GM23338 (cell line): ENCODE results near the gene PALLD.

Experiments used
- CREB1 ChIP-seq: fragments of 250-450 bp; sonication (Bioruptor Pico); IDR thresholded peaks from 2 replicates; pipeline ENCODE4 v1.5.0; 2020; ENCODE audit warnings: low read depth, mild to moderate bottlenecking, moderate library complexity
- EZH2 ChIP-seq: fragments of 200-600 bp; sonication (generic); IDR thresholded peaks from one replicate; pipeline ENCODE4 v1.8.0; 2017; ENCODE audit warnings: antibody characterized with exemption, mild to moderate bottlenecking, low read depth; ENCODE audit not compliant: unreplicated experiment
- EZH2phosphoT487 ChIP-seq: fragments of 200-600 bp; sonication (generic); IDR thresholded peaks from one replicate; pipeline ENCODE4 v1.8.1; 2018; ENCODE audit warnings: antibody characterized with exemption; ENCODE audit not compliant: unreplicated experiment
- POLR2AphosphoS5 ChIP-seq: IDR thresholded peaks from 2 replicates; pipeline ENCODE4 v1.6.1; 2016; ENCODE audit warnings: antibody characterized with exemption, low read depth
- STAT1 ChIP-seq: IDR thresholded peaks from one replicate; pipeline ENCODE4 v1.6.1; 2016; ENCODE audit warnings: antibody characterized with exemption; ENCODE audit not compliant: unreplicated experiment
- ZNF114 ChIP-seq: fragments of 250-450 bp; sonication (Bioruptor Pico); IDR thresholded peaks from 2 replicates; pipeline ENCODE4 v1.5.0; 2020; ENCODE audit warnings: mild to moderate bottlenecking, moderate library complexity
- TF ChIP-seq, protein P1 (sequence below), 2 experiments: fragments of 200-600 bp in 1 of 2; sonication (generic) in 1 of 2; conservative IDR thresholded peaks; 2 replicates each; pipeline versions ENCODE4 v1.5.1 to v1.6.1; 2016 to 2017; ENCODE audit warnings: antibody characterized with exemption in 2 of 2, low read depth in 2 of 2, mild to moderate bottlenecking in 2 of 2, moderate library complexity in 1 of 2
- TF ChIP-seq, protein P2 (sequence below): IDR thresholded peaks from one replicate; pipeline ENCODE4 v1.6.1; 2018; ENCODE audit warnings: antibody characterized with exemption; ENCODE audit not compliant: unreplicated experiment
- TF ChIP-seq, protein P3 (sequence below): IDR thresholded peaks from 2 replicates; pipeline ENCODE4 v1.6.1; 2016; ENCODE audit warnings: antibody characterized with exemption
- TF ChIP-seq, protein P4 (sequence below): fragments of 250-450 bp; sonication (Bioruptor Pico); IDR thresholded peaks from 2 replicates; pipeline ENCODE4 v1.5.0; 2020; ENCODE audit warnings: mild to moderate bottlenecking, moderate library complexity

DNA sequence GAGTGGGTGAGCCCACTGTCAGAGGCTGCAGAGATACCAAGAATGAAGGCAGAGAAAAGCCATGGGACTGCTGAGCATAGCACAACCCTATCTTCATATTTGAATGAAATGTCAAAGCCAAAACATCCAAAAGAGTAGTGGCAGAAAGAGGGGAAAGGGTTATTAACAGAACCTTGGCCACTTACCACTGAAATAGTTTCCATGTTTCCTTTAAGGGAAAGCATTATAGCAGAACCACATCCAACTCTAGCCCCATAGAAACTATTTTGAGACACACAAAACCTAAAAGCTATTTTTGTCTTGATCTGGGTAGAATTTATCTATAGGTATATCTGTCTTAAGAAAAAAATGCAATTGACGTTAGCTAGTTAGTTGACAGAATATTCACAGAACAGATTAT lies 373.2 kb downstream of the PALLD start:
- TF ChIP-seq EZH2 (no peak), CREB1 (CRISPR knock-in tag) (no peak), POLR2AphosphoS5 (no peak), ZNF114 (no peak), EZH2phosphoT487 (no peak), STAT1 (no peak)
- TF ChIP-seq, protein P1, sequence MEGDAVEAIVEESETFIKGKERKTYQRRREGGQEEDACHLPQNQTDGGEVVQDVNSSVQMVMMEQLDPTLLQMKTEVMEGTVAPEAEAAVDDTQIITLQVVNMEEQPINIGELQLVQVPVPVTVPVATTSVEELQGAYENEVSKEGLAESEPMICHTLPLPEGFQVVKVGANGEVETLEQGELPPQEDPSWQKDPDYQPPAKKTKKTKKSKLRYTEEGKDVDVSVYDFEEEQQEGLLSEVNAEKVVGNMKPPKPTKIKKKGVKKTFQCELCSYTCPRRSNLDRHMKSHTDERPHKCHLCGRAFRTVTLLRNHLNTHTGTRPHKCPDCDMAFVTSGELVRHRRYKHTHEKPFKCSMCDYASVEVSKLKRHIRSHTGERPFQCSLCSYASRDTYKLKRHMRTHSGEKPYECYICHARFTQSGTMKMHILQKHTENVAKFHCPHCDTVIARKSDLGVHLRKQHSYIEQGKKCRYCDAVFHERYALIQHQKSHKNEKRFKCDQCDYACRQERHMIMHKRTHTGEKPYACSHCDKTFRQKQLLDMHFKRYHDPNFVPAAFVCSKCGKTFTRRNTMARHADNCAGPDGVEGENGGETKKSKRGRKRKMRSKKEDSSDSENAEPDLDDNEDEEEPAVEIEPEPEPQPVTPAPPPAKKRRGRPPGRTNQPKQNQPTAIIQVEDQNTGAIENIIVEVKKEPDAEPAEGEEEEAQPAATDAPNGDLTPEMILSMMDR (conservative IDR thresholded peaks at IDR 0.05; ENCODE audit: low read depth in 2 of 2), result no peak
- TF ChIP-seq, protein P2, sequence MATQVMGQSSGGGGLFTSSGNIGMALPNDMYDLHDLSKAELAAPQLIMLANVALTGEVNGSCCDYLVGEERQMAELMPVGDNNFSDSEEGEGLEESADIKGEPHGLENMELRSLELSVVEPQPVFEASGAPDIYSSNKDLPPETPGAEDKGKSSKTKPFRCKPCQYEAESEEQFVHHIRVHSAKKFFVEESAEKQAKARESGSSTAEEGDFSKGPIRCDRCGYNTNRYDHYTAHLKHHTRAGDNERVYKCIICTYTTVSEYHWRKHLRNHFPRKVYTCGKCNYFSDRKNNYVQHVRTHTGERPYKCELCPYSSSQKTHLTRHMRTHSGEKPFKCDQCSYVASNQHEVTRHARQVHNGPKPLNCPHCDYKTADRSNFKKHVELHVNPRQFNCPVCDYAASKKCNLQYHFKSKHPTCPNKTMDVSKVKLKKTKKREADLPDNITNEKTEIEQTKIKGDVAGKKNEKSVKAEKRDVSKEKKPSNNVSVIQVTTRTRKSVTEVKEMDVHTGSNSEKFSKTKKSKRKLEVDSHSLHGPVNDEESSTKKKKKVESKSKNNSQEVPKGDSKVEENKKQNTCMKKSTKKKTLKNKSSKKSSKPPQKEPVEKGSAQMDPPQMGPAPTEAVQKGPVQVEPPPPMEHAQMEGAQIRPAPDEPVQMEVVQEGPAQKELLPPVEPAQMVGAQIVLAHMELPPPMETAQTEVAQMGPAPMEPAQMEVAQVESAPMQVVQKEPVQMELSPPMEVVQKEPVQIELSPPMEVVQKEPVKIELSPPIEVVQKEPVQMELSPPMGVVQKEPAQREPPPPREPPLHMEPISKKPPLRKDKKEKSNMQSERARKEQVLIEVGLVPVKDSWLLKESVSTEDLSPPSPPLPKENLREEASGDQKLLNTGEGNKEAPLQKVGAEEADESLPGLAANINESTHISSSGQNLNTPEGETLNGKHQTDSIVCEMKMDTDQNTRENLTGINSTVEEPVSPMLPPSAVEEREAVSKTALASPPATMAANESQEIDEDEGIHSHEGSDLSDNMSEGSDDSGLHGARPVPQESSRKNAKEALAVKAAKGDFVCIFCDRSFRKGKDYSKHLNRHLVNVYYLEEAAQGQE, result no peak
- TF ChIP-seq, protein P3, sequence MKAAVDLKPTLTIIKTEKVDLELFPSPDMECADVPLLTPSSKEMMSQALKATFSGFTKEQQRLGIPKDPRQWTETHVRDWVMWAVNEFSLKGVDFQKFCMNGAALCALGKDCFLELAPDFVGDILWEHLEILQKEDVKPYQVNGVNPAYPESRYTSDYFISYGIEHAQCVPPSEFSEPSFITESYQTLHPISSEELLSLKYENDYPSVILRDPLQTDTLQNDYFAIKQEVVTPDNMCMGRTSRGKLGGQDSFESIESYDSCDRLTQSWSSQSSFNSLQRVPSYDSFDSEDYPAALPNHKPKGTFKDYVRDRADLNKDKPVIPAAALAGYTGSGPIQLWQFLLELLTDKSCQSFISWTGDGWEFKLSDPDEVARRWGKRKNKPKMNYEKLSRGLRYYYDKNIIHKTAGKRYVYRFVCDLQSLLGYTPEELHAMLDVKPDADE, result no peak
- TF ChIP-seq, protein P4, sequence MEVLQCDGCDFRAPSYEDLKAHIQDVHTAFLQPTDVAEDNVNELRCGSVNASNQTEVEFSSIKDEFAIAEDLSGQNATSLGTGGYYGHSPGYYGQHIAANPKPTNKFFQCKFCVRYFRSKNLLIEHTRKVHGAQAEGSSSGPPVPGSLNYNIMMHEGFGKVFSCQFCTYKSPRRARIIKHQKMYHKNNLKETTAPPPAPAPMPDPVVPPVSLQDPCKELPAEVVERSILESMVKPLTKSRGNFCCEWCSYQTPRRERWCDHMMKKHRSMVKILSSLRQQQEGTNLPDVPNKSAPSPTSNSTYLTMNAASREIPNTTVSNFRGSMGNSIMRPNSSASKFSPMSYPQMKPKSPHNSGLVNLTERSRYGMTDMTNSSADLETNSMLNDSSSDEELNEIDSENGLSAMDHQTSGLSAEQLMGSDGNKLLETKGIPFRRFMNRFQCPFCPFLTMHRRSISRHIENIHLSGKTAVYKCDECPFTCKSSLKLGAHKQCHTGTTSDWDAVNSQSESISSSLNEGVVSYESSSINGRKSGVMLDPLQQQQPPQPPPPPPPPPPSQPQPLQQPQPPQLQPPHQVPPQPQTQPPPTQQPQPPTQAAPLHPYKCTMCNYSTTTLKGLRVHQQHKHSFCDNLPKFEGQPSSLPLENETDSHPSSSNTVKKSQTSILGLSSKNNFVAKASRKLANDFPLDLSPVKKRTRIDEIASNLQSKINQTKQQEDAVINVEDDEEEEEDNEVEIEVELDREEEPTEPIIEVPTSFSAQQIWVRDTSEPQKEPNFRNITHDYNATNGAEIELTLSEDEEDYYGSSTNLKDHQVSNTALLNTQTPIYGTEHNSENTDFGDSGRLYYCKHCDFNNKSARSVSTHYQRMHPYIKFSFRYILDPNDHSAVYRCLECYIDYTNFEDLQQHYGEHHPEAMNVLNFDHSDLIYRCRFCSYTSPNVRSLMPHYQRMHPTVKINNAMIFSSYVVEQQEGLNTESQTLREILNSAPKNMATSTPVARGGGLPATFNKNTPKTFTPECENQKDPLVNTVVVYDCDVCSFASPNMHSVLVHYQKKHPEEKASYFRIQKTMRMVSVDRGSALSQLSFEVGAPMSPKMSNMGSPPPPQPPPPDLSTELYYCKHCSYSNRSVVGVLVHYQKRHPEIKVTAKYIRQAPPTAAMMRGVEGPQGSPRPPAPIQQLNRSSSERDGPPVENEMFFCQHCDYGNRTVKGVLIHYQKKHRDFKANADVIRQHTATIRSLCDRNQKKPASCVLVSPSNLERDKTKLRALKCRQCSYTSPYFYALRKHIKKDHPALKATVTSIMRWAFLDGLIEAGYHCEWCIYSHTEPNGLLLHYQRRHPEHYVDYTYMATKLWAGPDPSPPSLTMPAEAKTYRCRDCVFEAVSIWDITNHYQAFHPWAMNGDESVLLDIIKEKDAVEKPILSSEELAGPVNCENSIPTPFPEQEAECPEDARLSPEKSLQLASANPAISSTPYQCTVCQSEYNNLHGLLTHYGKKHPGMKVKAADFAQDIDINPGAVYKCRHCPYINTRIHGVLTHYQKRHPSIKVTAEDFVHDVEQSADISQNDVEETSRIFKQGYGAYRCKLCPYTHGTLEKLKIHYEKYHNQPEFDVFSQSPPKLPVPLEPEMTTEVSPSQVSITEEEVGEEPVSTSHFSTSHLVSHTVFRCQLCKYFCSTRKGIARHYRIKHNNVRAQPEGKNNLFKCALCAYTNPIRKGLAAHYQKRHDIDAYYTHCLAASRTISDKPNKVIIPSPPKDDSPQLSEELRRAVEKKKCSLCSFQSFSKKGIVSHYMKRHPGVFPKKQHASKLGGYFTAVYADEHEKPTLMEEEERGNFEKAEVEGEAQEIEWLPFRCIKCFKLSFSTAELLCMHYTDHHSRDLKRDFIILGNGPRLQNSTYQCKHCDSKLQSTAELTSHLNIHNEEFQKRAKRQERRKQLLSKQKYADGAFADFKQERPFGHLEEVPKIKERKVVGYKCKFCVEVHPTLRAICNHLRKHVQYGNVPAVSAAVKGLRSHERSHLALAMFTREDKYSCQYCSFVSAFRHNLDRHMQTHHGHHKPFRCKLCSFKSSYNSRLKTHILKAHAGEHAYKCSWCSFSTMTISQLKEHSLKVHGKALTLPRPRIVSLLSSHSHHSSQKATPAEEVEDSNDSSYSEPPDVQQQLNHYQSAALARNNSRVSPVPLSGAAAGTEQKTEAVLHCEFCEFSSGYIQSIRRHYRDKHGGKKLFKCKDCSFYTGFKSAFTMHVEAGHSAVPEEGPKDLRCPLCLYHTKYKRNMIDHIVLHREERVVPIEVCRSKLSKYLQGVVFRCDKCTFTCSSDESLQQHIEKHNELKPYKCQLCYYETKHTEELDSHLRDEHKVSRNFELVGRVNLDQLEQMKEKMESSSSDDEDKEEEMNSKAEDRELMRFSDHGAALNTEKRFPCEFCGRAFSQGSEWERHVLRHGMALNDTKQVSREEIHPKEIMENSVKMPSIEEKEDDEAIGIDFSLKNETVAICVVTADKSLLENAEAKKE, result no peak
